Mammary epithelial cell (primary cell): ENCODE data around the gene INCENP.

ENCODE experiments used
- CTCF ChIP-seq, 2 donors: IDR thresholded peaks in 1 of 2; conservative IDR thresholded peaks in 1 of 2; 2 replicates each; pipeline ENCODE4 v1.5.1; 2011 to 2012; ENCODE audit warnings: inconsistent platforms in 2 of 2, low read length in 2 of 2, mild to moderate bottlenecking in 2 of 2, control low read depth in 1 of 2, low read depth in 1 of 2; ENCODE audit not compliant: insufficient read depth in 1 of 2; ENCODE audit errors: extremely low read depth in 1 of 2
- EZH2 ChIP-seq: IDR thresholded peaks from 2 replicates; pipeline ENCODE4 v1.6.1; 2012; ENCODE audit warnings: low read length, inconsistent platforms, borderline replicate concordance

DNA sequence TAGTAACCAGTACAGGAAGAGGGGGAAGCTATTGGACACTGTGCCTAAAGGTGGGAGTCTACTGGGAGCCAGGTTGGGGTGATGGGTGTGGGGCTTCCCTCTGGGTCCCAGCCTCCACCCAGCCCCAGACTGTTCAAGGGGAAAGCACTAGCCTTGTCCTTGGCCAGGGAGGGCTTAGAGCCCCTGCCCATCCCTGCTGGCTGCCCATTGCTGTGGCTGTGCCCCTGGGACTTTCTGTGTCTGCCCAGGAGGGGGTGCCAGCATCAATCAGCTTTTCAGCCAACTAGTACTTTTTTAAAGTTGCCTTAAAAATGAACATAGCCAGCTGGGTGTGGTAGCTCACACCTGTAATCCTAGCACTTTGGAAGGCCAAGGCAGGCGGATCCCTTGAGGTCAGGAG lies 19.9 kb downstream of the INCENP start:
- TF ChIP-seq CTCF (conservative IDR thresholded peaks at IDR 0.05 in 1 of 2, IDR thresholded peaks at IDR 0.05 in 1 of 2; ENCODE audit: extremely low read depth in 1 of 2, insufficient read depth in 1 of 2, low read depth in 1 of 2, low read length in 2 of 2): no peak
- TF ChIP-seq EZH2: no peak
